CD8-positive, alpha-beta memory T cell (primary cell): Measurements from ENCODE around the gene ZNF443. TPM values are rescaled to one million over a fixed set of nuclear protein-coding genes. Genes with fewer than 3 reads are reported as not detected.
A peak's percentile ranks its signal among the peaks of the same experiment; 100 is the strongest.
"Not testable (repeated sequence)": the region's sequence is repeated elsewhere in the genome, so short reads cannot be mapped to it uniquely, and the experiment has no call there.

Experiments used
- CTCF ChIA-PET: fragments of 350-600 bp; sonication (Branson Sonifier 250); formaldehyde crosslinking; loops from one replicate; lab custom pipeline; 2021; ENCODE audit warnings: antibody characterized with exemption; lab: Charles Lee
- POLR2A ChIA-PET: fragments of 350-600 bp; sonication (Branson Sonifier 250); formaldehyde crosslinking; loops from one replicate; lab custom pipeline; 2021; ENCODE audit warnings: antibody characterized with exemption; lab: Charles Lee
- DNase-seq, 5 donors: peaks; one replicate each; pipeline versions ENCODE4 v3.0.0 to v3.0.0-alpha.2; 2020 to 2022; ENCODE audit warnings: mixed read lengths in 1 of 5
- H3K27ac ChIP-seq: one replicate; pipeline ENCODE4 v1.7.0; 2013; ENCODE audit warnings: low read depth, mild to moderate bottlenecking, low read length, moderate library complexity
- H3K27me3 ChIP-seq: 2 replicates; pipeline ENCODE4 v1.7.0; 2013; ENCODE audit warnings: low read length, mild to moderate bottlenecking; ENCODE audit not compliant: insufficient read depth, poor library complexity, severe bottlenecking
- H3K36me3 ChIP-seq: 2 replicates; pipeline ENCODE4 v1.7.0; 2013; ENCODE audit warnings: mild to moderate bottlenecking, low read length, moderate library complexity; ENCODE audit not compliant: insufficient read depth
- H3K4me1 ChIP-seq: 2 replicates; pipeline ENCODE4 v1.7.0; 2013; ENCODE audit warnings: mild to moderate bottlenecking, low read length, moderate library complexity; ENCODE audit not compliant: insufficient read depth
- H3K4me3 ChIP-seq: 2 replicates; pipeline ENCODE4 v1.7.0; 2013; ENCODE audit warnings: mild to moderate bottlenecking, low read length
- H3K9me3 ChIP-seq: 2 replicates; pipeline ENCODE4 v1.7.0; 2013; ENCODE audit warnings: mild to moderate bottlenecking, low read length
- H3K27ac Mint-ChIP-seq, 8 donors: one replicate each; pipeline ENCODE4 v1.8.0; 2020 to 2021; ENCODE audit warnings: mixed read lengths in 8 of 8, mild to moderate bottlenecking in 6 of 8, inconsistent platforms in 3 of 8, moderate library complexity in 3 of 8
- H3K27me3 Mint-ChIP-seq, 2 donors: one replicate each; pipeline ENCODE4 v1.8.0; 2020 to 2021; ENCODE audit warnings: mixed read lengths in 2 of 2, mild to moderate bottlenecking in 1 of 2, moderate library complexity in 1 of 2
- H3K36me3 Mint-ChIP-seq, 3 donors: one replicate each; pipeline ENCODE4 v1.8.0; 2020 to 2021; ENCODE audit warnings: mixed read lengths in 3 of 3, inconsistent platforms in 1 of 3, mild to moderate bottlenecking in 1 of 3
- H3K4me1 Mint-ChIP-seq, 3 donors: one replicate each; pipeline ENCODE4 v1.8.0; 2020 to 2021; ENCODE audit warnings: mixed read lengths in 3 of 3, inconsistent platforms in 1 of 3, mild to moderate bottlenecking in 1 of 3
- H3K4me3 Mint-ChIP-seq, 7 donors: one replicate each; pipeline ENCODE4 v1.8.0; 2020 to 2021; ENCODE audit warnings: mixed read lengths in 7 of 7, mild to moderate bottlenecking in 6 of 7, moderate library complexity in 4 of 7, inconsistent platforms in 2 of 7
- H3K9me3 Mint-ChIP-seq, 5 donors: one replicate each; pipeline ENCODE4 v1.8.0; 2020 to 2022; ENCODE audit warnings: mixed read lengths in 5 of 5, mild to moderate bottlenecking in 3 of 5, moderate library complexity in 2 of 5, inconsistent platforms in 1 of 5
- polyA plus RNA-seq: library from polyadenylated mRNA; unstranded; fragments of 300-500 nt; fragmentation: Illumina TruSeq; gene quantifications from one replicate; pipeline ENCODE4 v1.2.3, GENCODE V29; 2021
- total RNA-seq, 2 experiments: library from RNA; stranded (reverse); gene quantifications; one replicate each; pipeline ENCODE4 v1.2.3, GENCODE V29; 2021

ZNF443 gene
- total RNA-seq: 1 to 10 TPM; 4.2 to 4.6 TPM
- 2.5 TPM for polyA plus RNA-seq

DNA sequence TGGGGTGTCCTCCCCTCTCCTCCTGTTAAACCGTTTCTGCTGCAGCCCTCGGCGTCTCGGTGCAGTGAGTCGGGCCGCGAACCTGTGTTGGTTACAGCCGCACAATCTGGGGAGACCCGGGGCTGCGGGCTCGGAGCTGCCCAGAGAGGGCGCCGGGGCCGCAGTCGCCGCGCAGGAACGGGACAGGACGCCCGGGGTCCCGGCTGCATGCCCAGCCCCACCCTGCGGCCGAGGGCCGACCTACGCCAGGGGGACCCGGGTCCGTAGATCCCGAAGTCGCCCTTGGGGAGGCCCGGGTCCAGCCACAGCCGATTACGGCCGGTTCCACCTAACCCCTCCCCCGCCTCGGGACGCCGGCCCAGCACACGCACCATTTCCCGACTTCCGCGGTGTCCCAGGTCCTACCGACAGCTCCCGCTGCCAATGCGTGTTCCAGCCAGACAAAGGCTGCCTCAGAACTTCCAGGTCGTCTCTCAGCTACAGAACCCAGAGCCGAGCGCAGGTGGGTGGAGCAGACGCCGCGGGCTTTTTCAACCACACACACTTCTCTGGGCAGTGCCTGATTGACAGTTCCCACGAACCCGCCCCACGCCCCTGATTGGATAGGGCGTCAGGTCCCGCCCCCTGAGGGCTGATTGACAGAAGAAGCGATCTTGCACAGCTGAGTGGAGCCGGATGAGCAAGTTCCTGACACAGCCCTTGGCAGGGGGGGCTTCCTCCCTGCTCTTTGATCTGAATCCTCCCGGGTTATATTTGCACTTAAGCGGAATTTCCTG lies at the start of gene ZNF443:
Gene ZNF443 (minus strand): TSS at position 481 of the 776 bp plus-strand sequence. CDS start 107 bp downstream, at position 374.
- Mint-ChIP-seq H3K36me3 (peaks cover 7 to 22% (median 8%) of the 10 kb centered on the region in 3 donors), H3K4me3 (peak within 1 kb of the TSS; percentile 93 to 100 (median 99)), H3K9me3 (peaks cover 6 to 12% (median 10%) of the 10 kb centered on the region in 5 donors), H3K27ac (peak within 1 kb of the TSS; percentile 65 to 97 (median 97)), H3K4me1 (peaks cover 16 to 33% (median 23%) of the 10 kb centered on the region in 3 donors), H3K27me3 (no peaks in the 10 kb centered on the region)
- Histone ChIP-seq H3K27ac (peak within 1 kb of the TSS; percentile 67), H3K9me3 (no peaks in the 10 kb centered on the region), H3K4me1 (no peaks in the 10 kb centered on the region), H3K4me3 (peak within 1 kb of the TSS; percentile 78), H3K27me3 (no peaks in the 10 kb centered on the region), H3K36me3 (no peaks in the 10 kb centered on the region)
- DNase-seq: peak; percentile 94 to 99 (median 97)
- ChIA-PET CTCF (no interaction called here), POLR2A (interaction anchor here (0.9 to 1.2 kb wide), 3 partner anchors 40 to 107 kb away, joined by 4 to 6 read pairs (median 4); partner anchors contain the start of genes ZNF563 and ZNF799)

- ChIA-PET POLR2A (interaction anchor here (0.6 kb wide), 2 partner anchors 11 to 453 kb away, joined by 4 to 7 read pairs; no protein-coding TSS in a partner anchor), CTCF (interaction anchor here (0.6 to 0.8 kb wide), 2 partner anchors 10 to 14 kb away, joined by 3 to 4 read pairs; no protein-coding TSS in a partner anchor)
- peaks cover 22% of the 10 kb centered on the region for H3K4me1 ChIP-seq
- not testable (repeated sequence) for H3K9me3 Mint-ChIP-seq, H3K27me3 Mint-ChIP-seq, DNase-seq, H3K36me3 ChIP-seq, H3K27ac ChIP-seq, H3K4me3 ChIP-seq, H3K27me3 ChIP-seq, H3K36me3 Mint-ChIP-seq, H3K9me3 ChIP-seq
- peak overlapping the region in 2 of 7 donors; percentile 22 to 63 for H3K4me3 Mint-ChIP-seq
- peak overlapping the region in 1 of 8 donors; percentile 82 for H3K27ac Mint-ChIP-seq
- peaks cover 27 to 35% (median 33%) of the 10 kb centered on the region in 3 donors for H3K4me1 Mint-ChIP-seq
These were observed 45.5 kb upstream of the ZNF443 start for GRCh38 chr19:12486265-12486783.

GRCh38 chr19:12485571-12485970 lies 44.8 kb upstream of the ZNF443 start:
- Histone ChIP-seq H3K27me3 (no peaks in the 10 kb centered on the region), H3K4me3 (no peak overlapping the region), H3K36me3 (no peaks in the 10 kb centered on the region), H3K9me3 (no peaks in the 10 kb centered on the region), H3K4me1 (peaks cover 22% of the 10 kb centered on the region), H3K27ac (no peak overlapping the region)
- Mint-ChIP-seq H3K27me3 (peaks cover 0 to 3% of the 10 kb centered on the region in 2 donors), H3K4me1 (peaks cover 28 to 39% (median 34%) of the 10 kb centered on the region in 3 donors), H3K9me3 (no peaks in the 10 kb centered on the region), H3K36me3 (peaks cover 0 to 9% (median 0%) of the 10 kb centered on the region in 3 donors), H3K27ac (peak overlapping the region in 7 of 8 donors; percentile 60 to 96 (median 93)), H3K4me3 (peak overlapping the region; percentile 96 to 99 (median 96))
- ChIA-PET CTCF (interaction anchor here (0.6 kb wide), 1 partner anchor 15 kb away, joined by 3 read pairs; no protein-coding TSS in a partner anchor), POLR2A (no interaction called here)
- DNase-seq: no peak

DNA sequence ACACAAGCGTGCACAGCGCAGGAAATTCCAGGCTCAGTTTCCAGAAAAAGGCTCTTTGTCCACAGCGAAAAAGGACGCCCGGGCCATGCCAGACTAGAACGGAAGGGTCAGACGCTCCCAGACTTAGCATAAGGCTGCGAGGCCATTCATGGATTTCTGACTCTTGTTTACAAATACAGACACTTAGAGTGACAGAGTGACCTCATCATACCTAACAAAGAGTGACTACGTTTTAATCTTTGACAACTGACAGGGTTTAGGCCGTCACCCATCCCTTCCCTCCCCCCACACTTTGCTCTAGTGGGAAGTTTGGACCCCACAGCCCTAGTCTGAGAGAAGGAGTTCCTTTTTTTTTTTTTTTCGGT lies 44.2 kb upstream of the ZNF443 start:
- Histone ChIP-seq H3K27me3 (no peaks in the 10 kb centered on the region), H3K27ac (peak overlapping the region; percentile 66), H3K4me3 (peak overlapping the region; percentile 98), H3K9me3 (no peaks in the 10 kb centered on the region), H3K36me3 (no peaks in the 10 kb centered on the region), H3K4me1 (peaks cover 22% of the 10 kb centered on the region)
- CTCF ChIA-PET: interaction anchor here (0.9 kb wide), 1 partner anchor 181 kb away, joined by 3 read pairs; no protein-coding TSS in a partner anchor
- no peaks in the 10 kb centered on the region for H3K9me3 Mint-ChIP-seq
- peaks cover 28 to 39% (median 34%) of the 10 kb centered on the region in 3 donors for H3K4me1 Mint-ChIP-seq
- no peaks in the 10 kb centered on the region for H3K27me3 Mint-ChIP-seq
- H3K36me3 Mint-ChIP-seq: peaks cover 0 to 9% (median 0%) of the 10 kb centered on the region in 3 donors
- POLR2A ChIA-PET: interaction anchor here (0.5 to 1.1 kb wide), 2 partner anchors 10 to 339 kb away, joined by 3 to 7 read pairs; no protein-coding TSS in a partner anchor
- no peak for DNase-seq
- H3K4me3 Mint-ChIP-seq: peak overlapping the region; percentile 96 to 99 (median 96)
- peak overlapping the region; percentile 64 to 96 (median 93) for H3K27ac Mint-ChIP-seq

DNA sequence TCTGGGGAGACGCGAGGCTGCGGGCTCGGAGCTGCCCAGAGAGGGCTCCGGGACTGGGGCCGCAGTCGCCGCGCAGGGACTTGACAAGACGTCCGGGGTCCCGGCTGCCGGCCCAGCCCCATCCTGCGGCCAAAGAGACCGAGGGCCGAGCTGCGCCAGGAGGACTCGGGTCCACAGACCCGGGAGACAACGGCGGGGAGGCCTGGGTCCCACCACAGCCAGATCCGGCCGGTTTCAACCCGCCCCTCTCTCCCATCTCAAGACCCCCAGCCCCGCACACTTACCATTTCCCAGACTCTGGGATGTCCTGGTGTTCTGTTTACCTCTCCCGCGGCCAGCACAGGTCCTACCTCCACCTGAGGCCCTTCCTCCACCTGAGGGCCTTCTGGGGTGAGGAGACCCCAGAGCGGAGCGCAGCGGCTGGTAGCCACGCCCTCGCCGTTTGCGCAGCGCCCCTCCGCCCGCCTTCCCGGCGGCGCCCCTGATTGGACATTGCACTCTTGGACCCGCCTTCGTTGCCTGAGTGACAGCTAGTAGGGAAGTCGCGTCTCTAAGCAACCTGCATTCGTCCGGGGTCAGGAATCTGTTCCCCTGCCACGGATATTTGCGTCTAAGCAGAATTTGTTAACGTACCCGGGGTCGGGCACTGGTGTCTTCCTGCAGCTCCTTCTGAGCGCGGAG lies 43.7 kb upstream of the ZNF443 start, which contains the start of gene ZNF709:
Gene ZNF709 (minus strand): TSS at position 446 of the 681 bp plus-strand sequence. CDS start 159 bp downstream, at position 287.
- H3K36me3 ChIP-seq: no peaks in the 10 kb centered on the region
- H3K27ac ChIP-seq: peak within 1 kb of the TSS; percentile 66
- H3K36me3 Mint-ChIP-seq: peaks cover 0 to 9% (median 0%) of the 10 kb centered on the region in 3 donors
- H3K4me1 ChIP-seq: peaks cover 22% of the 10 kb centered on the region
- H3K9me3 ChIP-seq: no peaks in the 10 kb centered on the region
- POLR2A ChIA-PET: interaction anchor here (0.5 to 1.1 kb wide), 3 partner anchors 11 to 340 kb away, joined by 3 to 7 read pairs (median 3); no protein-coding TSS in a partner anchor
- CTCF ChIA-PET: interaction anchor here (0.9 kb wide), 1 partner anchor 182 kb away, joined by 3 read pairs; no protein-coding TSS in a partner anchor
- H3K27me3 ChIP-seq: no peaks in the 10 kb centered on the region
- peaks cover 28 to 39% (median 34%) of the 10 kb centered on the region in 3 donors for H3K4me1 Mint-ChIP-seq
- H3K4me3 ChIP-seq: peak within 1 kb of the TSS; percentile 98
- H3K9me3 Mint-ChIP-seq: no peaks in the 10 kb centered on the region
- peak; percentile 78 to 90 (median 84) for DNase-seq
- peak within 1 kb of the TSS; percentile 64 to 96 (median 93) for H3K27ac Mint-ChIP-seq
- peak within 1 kb of the TSS; percentile 96 to 99 (median 96) for H3K4me3 Mint-ChIP-seq
- no peaks in the 10 kb centered on the region for H3K27me3 Mint-ChIP-seq

DNA sequence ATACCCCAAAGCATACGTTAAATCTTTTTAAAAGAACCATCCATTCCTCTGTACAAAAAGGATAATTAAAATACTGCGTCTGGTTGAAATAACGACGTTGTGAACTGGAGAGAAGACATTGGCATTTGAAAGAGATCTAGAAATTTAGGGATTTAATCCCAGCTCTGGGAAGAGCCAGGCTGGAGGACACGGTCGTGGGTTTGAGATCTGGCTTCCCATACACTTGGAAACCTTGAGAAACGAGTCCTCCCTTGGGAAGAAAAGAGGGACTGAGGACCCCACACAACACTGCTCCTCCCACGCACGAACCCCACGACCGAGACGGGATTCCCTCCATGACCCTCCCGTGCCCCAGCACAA lies 43.2 kb upstream of the ZNF443 start:
- Mint-ChIP-seq H3K9me3 (no peaks in the 10 kb centered on the region), H3K27ac (peak overlapping the region in 7 of 8 donors; percentile 54 to 89 (median 83)), H3K4me1 (peaks cover 28 to 40% (median 35%) of the 10 kb centered on the region in 3 donors), H3K27me3 (no peaks in the 10 kb centered on the region), H3K4me3 (peak overlapping the region; percentile 96 to 99 (median 96)), H3K36me3 (peaks cover 0 to 9% (median 0%) of the 10 kb centered on the region in 3 donors)
- H3K27me3 ChIP-seq: no peaks in the 10 kb centered on the region
- CTCF ChIA-PET: no interaction called here
- H3K9me3 ChIP-seq: no peaks in the 10 kb centered on the region
- H3K4me1 ChIP-seq: peaks cover 24% of the 10 kb centered on the region
- H3K27ac ChIP-seq: peak overlapping the region; percentile 66
- no peak for DNase-seq
- POLR2A ChIA-PET: no interaction called here
- H3K36me3 ChIP-seq: no peaks in the 10 kb centered on the region
- peak overlapping the region; percentile 98 for H3K4me3 ChIP-seq

GRCh38 chr19:12482509-12482886 lies 41.7 kb upstream of the ZNF443 start:
- H3K4me3 ChIP-seq: no peak overlapping the region
- H3K27ac Mint-ChIP-seq: peak overlapping the region in 7 of 8 donors; percentile 4 to 44 (median 20)
- no peaks in the 10 kb centered on the region for H3K36me3 ChIP-seq
- H3K9me3 ChIP-seq: no peaks in the 10 kb centered on the region
- peaks cover 37% of the 10 kb centered on the region for H3K4me1 ChIP-seq
- no peak overlapping the region for H3K27ac ChIP-seq
- no peaks in the 10 kb centered on the region for H3K27me3 ChIP-seq
- peaks cover 0 to 9% (median 0%) of the 10 kb centered on the region in 3 donors for H3K36me3 Mint-ChIP-seq
- peak overlapping the region; percentile 27 to 99 (median 63) for H3K4me3 Mint-ChIP-seq
- no peak for DNase-seq
- H3K9me3 Mint-ChIP-seq: no peaks in the 10 kb centered on the region
- H3K27me3 Mint-ChIP-seq: no peaks in the 10 kb centered on the region
- ChIA-PET POLR2A (interaction anchor here (0.6 to 1.1 kb wide), 3 partner anchors 11 to 954 kb away, joined by 4 to 6 read pairs (median 4); partner anchors contain the start of gene ECSIT), CTCF (no interaction called here)
- peaks cover 38 to 54% (median 47%) of the 10 kb centered on the region in 3 donors for H3K4me1 Mint-ChIP-seq
